Measurements from ENCODE around the gene TSPAN9.

GRCh38 chr12:3149515-3150307, 72.5 kb downstream of the TSPAN9 start:
- TF ChIP-seq POLR2A (IDR thresholded peaks at IDR 0.05) (no peak), CTCF (IDR thresholded peaks at IDR 0.05) (no peak)
